IPS DF 19.7 (cell line): ENCODE data around the gene DLK2.
"Not testable (repeated sequence)": the region's sequence is repeated elsewhere in the genome, so short reads cannot be mapped to it uniquely, and the experiment has no call there.

Experiments used
- DNase-seq: peaks from one replicate; pipeline ENCODE4 v3.0.0-alpha.2; 2013; ENCODE audit warnings: low read depth, low spot score

DLK2 gene, protein sequence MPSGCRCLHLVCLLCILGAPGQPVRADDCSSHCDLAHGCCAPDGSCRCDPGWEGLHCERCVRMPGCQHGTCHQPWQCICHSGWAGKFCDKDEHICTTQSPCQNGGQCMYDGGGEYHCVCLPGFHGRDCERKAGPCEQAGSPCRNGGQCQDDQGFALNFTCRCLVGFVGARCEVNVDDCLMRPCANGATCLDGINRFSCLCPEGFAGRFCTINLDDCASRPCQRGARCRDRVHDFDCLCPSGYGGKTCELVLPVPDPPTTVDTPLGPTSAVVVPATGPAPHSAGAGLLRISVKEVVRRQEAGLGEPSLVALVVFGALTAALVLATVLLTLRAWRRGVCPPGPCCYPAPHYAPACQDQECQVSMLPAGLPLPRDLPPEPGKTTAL

GRCh38 chr6:43455531-43456428 lies at the start of gene DLK2:
DLK2 (minus strand) TSS chr6:43455548; CDS start chr6:43454825, 723 bp downstream.
- DNase-seq = no peak

DNA sequence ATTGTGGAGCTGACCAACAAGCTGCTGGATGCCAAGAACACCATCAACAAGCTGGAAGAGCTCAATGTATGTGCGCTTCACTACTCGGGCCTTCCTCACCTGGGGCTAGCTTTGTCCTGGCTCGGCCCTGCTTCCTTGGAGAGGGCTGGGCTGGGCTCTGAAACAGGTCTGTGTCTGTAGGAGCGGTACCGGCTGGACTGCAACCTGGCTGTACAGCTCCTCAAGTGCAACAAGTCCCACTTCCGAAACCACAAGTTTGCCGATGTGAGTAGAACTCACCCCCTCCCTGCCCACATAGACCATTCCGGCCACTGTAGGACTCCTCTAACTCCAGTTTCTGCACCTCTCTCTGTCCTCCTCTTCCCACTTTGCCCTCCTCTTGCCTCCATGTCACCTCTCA lies 48.1 kb upstream of the DLK2 start:
- no peak for DNase-seq

GRCh38 chr6:43502666-43503065 lies 47.3 kb upstream of the DLK2 start:
- DNase-seq = no peak

DNA sequence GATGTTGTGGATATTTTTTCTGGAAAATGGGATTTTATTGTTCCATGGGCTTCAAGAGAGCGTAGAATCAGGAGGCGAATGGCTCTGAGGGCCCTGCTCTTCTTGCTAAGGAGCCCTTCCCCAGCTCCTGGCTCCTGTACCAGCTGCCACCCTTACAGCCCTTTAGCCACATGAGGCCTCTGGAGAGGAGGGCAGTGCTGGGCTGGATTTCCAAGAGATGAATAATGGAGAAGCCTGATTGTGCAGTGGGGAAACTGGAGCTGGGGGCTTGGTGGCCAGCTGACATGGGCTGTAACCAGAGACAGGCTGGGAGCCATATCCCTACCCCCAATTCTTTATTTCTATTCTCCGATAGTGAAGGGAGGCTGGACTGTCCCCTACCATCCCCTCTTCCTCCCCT lies 45.6 kb upstream of the DLK2 start:
- DNase-seq = no peak

DNA sequence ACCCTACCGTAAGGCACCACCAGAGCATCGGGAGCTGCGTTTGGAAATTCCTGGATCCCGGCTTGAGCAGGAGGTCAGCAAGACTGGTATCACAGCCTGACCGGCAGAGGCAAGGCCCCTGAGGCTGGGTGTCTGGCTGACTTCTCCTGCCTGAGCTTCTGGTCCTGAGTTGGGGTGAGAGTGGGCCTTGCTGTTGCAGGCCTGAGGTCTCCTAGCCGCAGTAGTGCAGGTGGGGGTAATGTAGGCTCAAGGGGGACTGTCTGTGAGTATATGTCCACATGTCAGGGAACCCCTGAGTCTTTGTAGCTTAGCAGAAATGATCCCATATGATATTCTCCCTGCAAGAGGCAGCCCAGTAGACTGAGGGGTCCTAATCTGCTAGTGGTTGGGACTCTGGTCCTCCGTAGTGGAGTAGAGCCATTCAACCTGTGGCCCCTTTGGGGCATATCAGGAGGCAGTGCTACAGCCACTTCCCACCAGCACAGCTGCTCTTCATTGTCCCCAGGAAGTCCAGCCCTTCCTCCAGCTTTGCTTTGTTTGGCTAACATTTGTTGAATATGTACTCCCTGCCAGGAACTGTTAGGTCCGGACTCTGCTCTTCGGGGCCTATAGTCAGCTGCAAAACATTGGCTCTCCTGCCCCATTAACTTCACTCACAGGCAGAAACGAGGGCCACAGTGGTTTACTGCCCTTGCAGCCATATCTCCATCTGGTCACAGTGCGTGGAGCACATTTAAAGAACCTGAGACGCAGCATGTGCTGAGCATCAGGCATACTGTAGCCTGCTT lies 43.9 kb upstream of the DLK2 start:
- no peak for DNase-seq

DNA sequence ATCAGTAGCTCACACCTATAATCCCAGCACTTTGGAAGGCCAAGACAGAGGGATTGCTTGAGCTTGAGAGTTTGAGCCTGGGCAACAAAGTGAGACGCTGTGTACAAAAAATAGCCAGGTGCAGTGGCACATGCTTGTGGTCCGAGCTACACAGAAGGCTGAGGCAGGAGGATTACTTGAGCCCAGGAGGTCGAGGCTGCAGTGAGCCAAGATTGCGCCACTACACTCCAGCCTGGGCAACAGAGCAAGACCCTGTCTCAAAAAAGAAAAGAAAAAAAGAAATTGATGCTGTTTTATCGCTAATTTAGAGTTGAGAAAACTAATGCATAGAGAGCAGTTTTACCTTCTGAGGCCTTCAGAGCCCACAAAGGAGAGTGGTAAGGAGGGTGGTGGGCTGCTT lies 42.9 kb upstream of the DLK2 start:
- DNase-seq = not testable (repeated sequence)

- DNase-seq = no peak
Measured at GRCh38 chr6:43497689-43498088, 42.3 kb upstream of the DLK2 start.

DNA sequence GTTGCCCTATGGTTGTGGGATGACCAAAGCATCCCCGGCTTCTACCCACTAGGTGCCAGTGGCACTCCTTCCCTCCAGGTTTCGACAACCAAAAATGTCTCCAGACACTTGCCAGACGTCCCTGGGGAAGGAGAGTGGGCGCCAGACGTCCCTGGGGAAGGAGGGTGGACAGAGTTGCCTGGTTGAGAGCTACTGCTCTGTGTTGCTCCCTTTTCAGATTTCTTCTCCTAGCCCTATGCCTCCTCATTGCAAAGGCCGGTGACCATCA lies 41.7 kb upstream of the DLK2 start:
- no peak for DNase-seq

DNA sequence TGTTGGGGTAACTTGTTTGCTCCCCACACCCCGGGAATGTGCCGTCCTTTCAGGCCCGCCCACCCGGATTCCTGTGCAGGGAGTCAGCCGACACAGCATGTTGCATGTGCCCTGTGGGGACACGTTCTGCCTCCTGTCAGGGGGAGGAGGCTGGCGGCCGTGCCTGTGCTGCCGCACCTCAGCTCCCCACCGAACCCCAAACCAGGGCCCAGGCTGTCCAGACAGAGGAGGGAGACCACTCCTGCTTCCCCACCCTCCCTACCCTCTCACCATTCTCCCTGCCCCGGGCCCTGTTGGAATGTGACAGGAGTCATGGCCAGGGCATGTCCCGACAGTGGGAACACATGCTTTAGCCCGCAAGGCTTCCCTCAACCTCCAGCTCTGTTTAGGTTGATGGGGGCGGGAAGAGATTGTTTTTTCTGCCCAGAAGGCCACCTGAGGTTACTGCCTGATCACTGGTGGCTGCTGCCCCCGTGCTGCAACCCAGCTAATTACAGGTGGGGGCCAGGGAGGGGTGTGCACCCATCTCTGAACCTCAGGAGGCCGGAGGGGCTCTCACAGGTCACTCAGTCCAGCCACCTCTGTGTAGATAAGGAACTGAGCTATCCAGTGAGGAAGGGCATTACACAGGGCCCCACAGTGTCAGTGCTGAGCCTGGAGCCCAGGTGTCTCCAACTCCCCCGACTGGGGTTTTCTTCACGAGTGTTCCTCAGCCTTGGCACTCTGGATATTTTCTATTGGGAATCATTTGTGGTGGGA lies 41.2 kb upstream of the DLK2 start:
- no peak for DNase-seq

DNA sequence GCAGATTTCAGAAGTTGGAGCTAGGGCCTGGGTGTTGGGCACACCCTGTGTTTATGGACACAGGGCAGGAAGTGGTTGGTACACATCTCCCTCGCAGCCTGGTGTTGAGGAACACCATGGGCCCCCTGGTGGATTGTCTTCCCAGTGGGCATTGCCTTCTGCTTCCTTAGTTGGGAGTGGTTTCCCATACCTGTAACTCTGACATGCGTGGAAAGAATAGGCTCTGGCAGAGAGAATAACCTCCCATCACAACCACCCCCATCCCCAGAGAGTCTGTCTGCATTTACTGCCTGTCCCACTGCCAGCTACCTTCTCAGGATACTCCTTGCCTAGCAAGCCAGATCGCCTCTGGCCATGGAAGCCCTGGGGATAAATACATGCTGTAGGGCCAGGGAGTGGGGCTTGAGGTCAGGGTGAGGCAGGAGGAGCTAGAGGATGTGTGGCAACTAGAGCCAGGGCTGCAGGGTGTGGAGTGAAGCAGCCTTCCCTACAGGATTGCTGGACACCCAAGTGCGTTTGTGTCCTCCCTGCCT lies 40.1 kb upstream of the DLK2 start:
- DNase-seq = no peak

DNA sequence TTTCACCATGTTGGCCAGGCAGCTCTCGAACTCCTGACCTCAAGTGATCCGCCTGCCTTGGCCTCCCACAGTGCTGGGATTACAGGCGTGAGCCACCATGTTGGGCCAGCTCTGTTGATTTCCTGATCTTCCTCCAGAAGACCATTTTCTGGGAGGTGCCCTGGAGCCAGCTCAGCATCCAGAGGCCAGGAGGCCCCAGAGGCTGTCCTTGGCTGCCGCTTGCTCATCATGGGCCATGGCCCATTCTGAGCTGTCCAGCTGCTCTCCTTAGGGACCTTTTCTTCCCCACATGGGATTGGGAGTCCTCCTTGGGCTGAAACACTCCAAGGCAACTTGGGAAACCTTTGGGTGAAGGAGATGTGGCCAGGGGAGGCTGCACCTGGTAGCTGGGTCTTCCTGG lies 39.4 kb upstream of the DLK2 start:
- no peak for DNase-seq

DNA sequence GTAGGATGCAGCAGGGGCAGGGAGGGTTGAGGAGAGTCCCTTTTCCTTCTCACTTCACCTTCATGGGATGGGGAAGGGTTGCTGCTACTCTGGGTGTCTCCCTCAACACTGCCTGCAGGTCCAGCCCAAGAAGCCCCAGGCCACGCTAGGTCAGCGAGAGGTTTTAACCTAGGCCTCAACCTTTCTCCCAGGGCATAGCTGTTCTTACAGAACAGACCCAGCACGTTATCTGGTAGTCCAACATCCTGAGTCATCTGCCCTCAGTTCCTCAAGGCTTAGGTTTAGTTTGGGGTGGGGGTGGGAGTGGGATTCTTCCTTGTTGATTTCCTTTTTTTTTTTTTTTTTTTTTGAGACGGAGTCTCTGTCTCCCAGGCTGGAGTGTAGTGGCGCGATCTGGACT lies 39.0 kb upstream of the DLK2 start:
- no peak for DNase-seq

GRCh38 chr6:43493833-43494232 lies 38.5 kb upstream of the DLK2 start:
- no peak for DNase-seq

DNA sequence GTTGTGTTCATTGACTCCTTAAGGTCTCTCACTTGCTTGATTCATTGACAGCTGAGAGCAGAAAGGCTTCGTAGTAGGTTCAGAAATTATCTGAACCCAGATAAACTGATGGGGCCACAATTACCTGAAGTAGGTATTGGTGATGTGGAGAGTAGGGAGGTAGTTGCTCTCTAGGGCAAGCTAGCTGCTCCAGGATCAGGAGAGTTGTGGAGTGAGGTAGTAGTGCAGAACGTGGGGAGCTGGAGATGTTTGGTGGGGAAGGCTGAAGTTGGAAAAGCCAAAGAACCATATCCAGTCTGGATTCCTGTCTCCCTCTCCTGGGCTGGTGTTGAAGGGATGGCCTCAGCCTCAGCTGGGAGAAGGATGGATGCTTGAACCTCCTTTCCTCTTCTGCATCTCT lies 37.9 kb upstream of the DLK2 start:
- no peak for DNase-seq

DNA sequence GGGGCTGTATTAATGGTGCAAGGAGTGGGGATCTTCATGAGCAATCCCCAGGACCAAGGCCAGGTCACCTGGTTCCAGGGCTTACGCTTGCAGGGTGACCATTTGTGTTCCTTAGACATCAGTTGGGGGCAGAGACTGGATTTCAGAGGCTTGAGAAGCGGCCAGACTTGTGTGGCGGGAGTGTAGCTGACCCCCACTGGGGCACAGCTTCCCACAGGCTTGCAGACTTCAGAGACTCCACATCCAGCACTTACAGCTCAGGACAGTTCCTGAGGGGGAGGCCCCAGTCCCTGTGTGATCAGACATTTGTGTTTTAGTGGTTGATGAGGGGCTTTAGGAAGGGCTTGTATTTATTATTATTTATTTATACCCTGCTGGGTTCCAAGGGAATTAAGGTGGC lies 37.3 kb upstream of the DLK2 start:
- no peak for DNase-seq

- DNase-seq = no peak
Measured at GRCh38 chr6:43491750-43492661, 36.7 kb upstream of the DLK2 start.

GRCh38 chr6:43490523-43490939 lies 35.2 kb upstream of the DLK2 start:
- no peak for DNase-seq

- no peak for DNase-seq
Measured at GRCh38 chr6:43489277-43490072, 34.1 kb upstream of the DLK2 start.

- no peak for DNase-seq
Measured at GRCh38 chr6:43488667-43489276, 33.4 kb upstream of the DLK2 start.
